Stimulated activated CD8-positive, alpha-beta memory T cell treated with anti-CD3 and anti-CD28 coated beads, Interleukin-12 subunit alpha, Interleukin-12 subunit beta, amount 100 ng/mL, for 4 hours (primary cell): Measurements from ENCODE around the gene LY6G6D.

Experiments
- DNase-seq: peaks from one replicate; pipeline ENCODE4 v3.0.0-alpha.2; 2020; ENCODE audit warnings: low read depth

Gene LY6G6D

GRCh38 chr6:31765910-31766794 lies 51.0 kb downstream of the LY6G6D start:
- DNase-seq: no peak

GRCh38 chr6:31767096-31767645 lies 52.0 kb downstream of the LY6G6D start:
- DNase-seq: no peak
